WERI-Rb-1 (cell line): Measurements from ENCODE around the gene PTMA.
"Not testable (repeated sequence)": the region's sequence is repeated elsewhere in the genome, so short reads cannot be mapped to it uniquely, and the experiment has no call there.

Source experiments
- DNase-seq: peaks from one replicate; pipeline ENCODE4 v3.0.0-alpha.2; 2020
- H3K27ac ChIP-seq: fragments of 250-450 bp; sonication (Bioruptor Pico); 2 replicates; pipeline ENCODE4 v1.5.1; 2020; ENCODE audit warnings: mild to moderate bottlenecking, moderate library complexity
- H3K27me3 ChIP-seq: fragments of 250-450 bp; sonication (Bioruptor Pico); 2 replicates; pipeline ENCODE4 v1.5.1; 2021; ENCODE audit warnings: mild to moderate bottlenecking, low read depth, moderate library complexity; ENCODE audit not compliant: insufficient read depth, severe bottlenecking
- H3K36me3 ChIP-seq: fragments of 250-450 bp; sonication (Bioruptor Pico); 2 replicates; pipeline ENCODE4 v1.5.1; 2020; ENCODE audit warnings: mild to moderate bottlenecking, moderate library complexity
- H3K4me3 ChIP-seq: 2 replicates; pipeline ENCODE4 v1.5.1; 2011; ENCODE audit warnings: low read depth, mild to moderate bottlenecking, control low read depth, low read length
- H3K9me3 ChIP-seq: fragments of 250-450 bp; sonication (Bioruptor Pico); 2 replicates; pipeline ENCODE4 v1.5.1; 2021; ENCODE audit warnings: mild to moderate bottlenecking, moderate library complexity; ENCODE audit not compliant: severe bottlenecking
- CTCF ChIP-seq: IDR thresholded peaks from 2 replicates; pipeline ENCODE4 v1.5.1; 2011; ENCODE audit warnings: low read depth, mild to moderate bottlenecking, control low read depth, inconsistent platforms, low read length

The PTMA gene

GRCh38 chr2:231732604-231733003 is 24.3 kb downstream of the PTMA start:
- no peak for DNase-seq
- H3K4me3 ChIP-seq = no peak overlapping the region
- H3K9me3 ChIP-seq = no peaks in the 10 kb centered on the region
- H3K36me3 ChIP-seq = peaks cover 5% of the 10 kb centered on the region
- no peaks in the 10 kb centered on the region for H3K27me3 ChIP-seq
- peak; percentile 42 for TF ChIP-seq CTCF
- H3K27ac ChIP-seq = no peak overlapping the region

GRCh38 chr2:231737761-231738160 is 29.4 kb downstream of the PTMA start:
- Histone ChIP-seq H3K4me3 (no peak overlapping the region), H3K27ac (no peak overlapping the region), H3K36me3 (peaks cover 5% of the 10 kb centered on the region), H3K9me3 (no peaks in the 10 kb centered on the region), H3K27me3 (no peaks in the 10 kb centered on the region)
- DNase-seq = no peak
- TF ChIP-seq CTCF = no peak

GRCh38 chr2:231743376-231744116 is 35.2 kb downstream of the PTMA start:
- Histone ChIP-seq H3K27ac (no peak overlapping the region), H3K9me3 (no peaks in the 10 kb centered on the region), H3K4me3 (no peak overlapping the region), H3K36me3 (no peaks in the 10 kb centered on the region), H3K27me3 (no peaks in the 10 kb centered on the region)
- TF ChIP-seq CTCF = no peak
- DNase-seq = no peak

- no peak overlapping the region for H3K4me3 ChIP-seq
- H3K27ac ChIP-seq = no peak overlapping the region
- no peaks in the 10 kb centered on the region for H3K9me3 ChIP-seq
- no peaks in the 10 kb centered on the region for H3K27me3 ChIP-seq
- no peaks in the 10 kb centered on the region for H3K36me3 ChIP-seq
- no peak for DNase-seq
- no peak for TF ChIP-seq CTCF
These were observed 37.1 kb downstream of the PTMA start for GRCh38 chr2:231745303-231746038.

GRCh38 chr2:231748153-231748896 is 40.0 kb downstream of the PTMA start:
- H3K36me3 ChIP-seq, DNase-seq, H3K4me3 ChIP-seq, H3K9me3 ChIP-seq, H3K27me3 ChIP-seq, H3K27ac ChIP-seq: not testable (repeated sequence)

GRCh38 chr2:231749016-231749415 is 40.7 kb downstream of the PTMA start:
- H3K4me3 ChIP-seq = not testable (repeated sequence)

More at GRCh38 chr2:231749016-231749415, 40.7 kb downstream of the PTMA start:
- not testable (repeated sequence) for H3K27ac ChIP-seq, H3K36me3 ChIP-seq, H3K9me3 ChIP-seq, DNase-seq, H3K27me3 ChIP-seq
